Upper lobe of right lung (tissue), 1 donor: ENCODE data around the gene PIP4K2A. TPM values are rescaled to one million over a fixed set of nuclear protein-coding genes. Genes with fewer than 3 reads are reported as not detected.

Experiments used
- ATAC-seq: fragments of 200-7000 bp; cut with Tn5 transposase; one replicate; pipeline ENCODE4 v1.9.1; 2020; ENCODE audit warnings: mild to moderate bottlenecking, moderate library complexity
- DNase-seq: peaks from one replicate; pipeline ENCODE4 v3.0.0-alpha.2; 2020
- H3K27ac ChIP-seq: fragments of 200-600 bp; one replicate; pipeline ENCODE4 v1.8.0; 2022
- H3K27me3 ChIP-seq: fragments of 200-600 bp; one replicate; pipeline ENCODE4 v1.8.0; 2022; ENCODE audit warnings: mild to moderate bottlenecking
- H3K36me3 ChIP-seq: fragments of 200-600 bp; one replicate; pipeline ENCODE4 v1.8.0; 2022
- H3K4me1 ChIP-seq: fragments of 200-600 bp; one replicate; pipeline ENCODE4 v1.8.0; 2022
- H3K4me3 ChIP-seq: fragments of 200-600 bp; one replicate; pipeline ENCODE4 v1.8.0; 2022; ENCODE audit warnings: mild to moderate bottlenecking
- H3K9me3 ChIP-seq: fragments of 200-600 bp; one replicate; pipeline ENCODE4 v1.8.0; 2022
- intact Hi-C: fragments of 100-400 bp; cut with DNase I; formaldehyde crosslinking; loops from one replicate; pipeline ENCODE4 v1.11.0; 2022
- total RNA-seq: library from RNA; stranded (reverse); fragmentation: NEBNext Ultra II Directional; extraction: Animal tissue kit (Norgen Biotek cat#: 25700); gene quantifications from one replicate; pipeline ENCODE4 v1.2.1, GENCODE V29; 2021
- TF ChIP-seq, protein P1 (sequence below): fragments of 200-600 bp; IDR thresholded peaks from one replicate; pipeline ENCODE4 v1.8.0; 2022; ENCODE audit warnings: antibody characterized with exemption
- donor health status: DM: no; HTN: yes; CAD: no; lungs with severe emphysema.

The PIP4K2A gene
- total RNA-seq, 1 donor from 2014 or later: 61.2 TPM

DNA sequence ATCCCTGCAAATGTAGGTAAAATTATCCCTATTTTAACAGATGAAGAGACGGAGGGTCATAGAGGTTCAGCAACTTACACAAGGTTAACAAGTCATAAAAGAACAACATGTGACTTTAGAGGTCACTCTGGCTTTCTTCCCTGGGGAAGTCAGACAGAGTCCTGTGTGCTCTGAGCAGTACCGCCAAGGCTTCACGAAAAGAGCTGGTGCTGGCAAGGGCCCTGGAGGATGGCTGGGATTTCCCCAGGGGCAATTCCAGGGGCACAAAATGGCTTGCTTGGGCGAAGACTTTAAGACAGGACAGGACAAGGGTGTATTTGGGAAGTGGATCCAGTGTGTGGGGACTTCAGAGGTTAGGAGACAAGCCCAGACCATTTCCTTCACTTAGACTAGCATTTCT lies 144.1 kb downstream of the PIP4K2A start:
- TF ChIP-seq, protein P1, sequence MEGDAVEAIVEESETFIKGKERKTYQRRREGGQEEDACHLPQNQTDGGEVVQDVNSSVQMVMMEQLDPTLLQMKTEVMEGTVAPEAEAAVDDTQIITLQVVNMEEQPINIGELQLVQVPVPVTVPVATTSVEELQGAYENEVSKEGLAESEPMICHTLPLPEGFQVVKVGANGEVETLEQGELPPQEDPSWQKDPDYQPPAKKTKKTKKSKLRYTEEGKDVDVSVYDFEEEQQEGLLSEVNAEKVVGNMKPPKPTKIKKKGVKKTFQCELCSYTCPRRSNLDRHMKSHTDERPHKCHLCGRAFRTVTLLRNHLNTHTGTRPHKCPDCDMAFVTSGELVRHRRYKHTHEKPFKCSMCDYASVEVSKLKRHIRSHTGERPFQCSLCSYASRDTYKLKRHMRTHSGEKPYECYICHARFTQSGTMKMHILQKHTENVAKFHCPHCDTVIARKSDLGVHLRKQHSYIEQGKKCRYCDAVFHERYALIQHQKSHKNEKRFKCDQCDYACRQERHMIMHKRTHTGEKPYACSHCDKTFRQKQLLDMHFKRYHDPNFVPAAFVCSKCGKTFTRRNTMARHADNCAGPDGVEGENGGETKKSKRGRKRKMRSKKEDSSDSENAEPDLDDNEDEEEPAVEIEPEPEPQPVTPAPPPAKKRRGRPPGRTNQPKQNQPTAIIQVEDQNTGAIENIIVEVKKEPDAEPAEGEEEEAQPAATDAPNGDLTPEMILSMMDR: no peak
- Histone ChIP-seq H3K4me3 (no peak overlapping the region), H3K27me3 (no peaks in the 10 kb centered on the region), H3K27ac (no peak overlapping the region), H3K36me3 (peaks cover 38% of the 10 kb centered on the region), H3K4me1 (no peaks in the 10 kb centered on the region), H3K9me3 (no peaks in the 10 kb centered on the region)
- intact Hi-C loops: no loop called here
- ATAC-seq: no peak
- no peak for DNase-seq

- no peaks in the 10 kb centered on the region for H3K27me3 ChIP-seq
- H3K9me3 ChIP-seq: no peaks in the 10 kb centered on the region
- DNase-seq (no peak), ATAC-seq (no peak)
- H3K4me1 ChIP-seq: no peaks in the 10 kb centered on the region
- H3K36me3 ChIP-seq: peaks cover 38% of the 10 kb centered on the region
- no peak overlapping the region for H3K4me3 ChIP-seq
- TF ChIP-seq, protein P1: no peak
- H3K27ac ChIP-seq: no peak overlapping the region
- intact Hi-C loops: no loop called here
Measured at GRCh38 chr10:22568928-22569327, 145.4 kb downstream of the PIP4K2A start.

GRCh38 chr10:22564060-22564459 lies 150.3 kb downstream of the PIP4K2A start:
- Histone ChIP-seq H3K27me3 (no peaks in the 10 kb centered on the region), H3K4me1 (no peaks in the 10 kb centered on the region), H3K9me3 (no peaks in the 10 kb centered on the region), H3K4me3 (no peak overlapping the region), H3K36me3 (peaks cover 30% of the 10 kb centered on the region), H3K27ac (no peak overlapping the region)
- TF ChIP-seq, protein P1: no peak
- intact Hi-C loops: no loop called here
- DNase-seq (no peak), ATAC-seq (no peak)

DNA sequence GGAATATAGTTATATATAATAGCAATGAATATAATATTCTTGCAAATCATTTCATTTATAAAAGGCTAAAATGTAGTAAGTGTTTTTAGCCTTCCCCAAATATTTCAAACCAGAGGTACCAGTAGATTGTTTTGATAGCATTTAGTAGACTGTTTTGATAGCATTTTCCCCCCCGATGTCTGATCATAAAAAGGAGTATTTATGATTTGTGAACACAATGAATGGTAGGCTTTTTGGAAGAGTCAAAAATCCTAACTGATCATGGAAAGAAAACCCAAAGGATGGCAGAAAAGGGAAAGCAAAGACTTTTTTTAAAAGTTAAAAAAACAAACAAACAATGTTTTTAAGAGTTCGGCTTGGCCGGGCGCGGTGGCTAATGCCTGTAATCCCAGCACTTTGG lies 152.5 kb downstream of the PIP4K2A start:
- ATAC-seq (no peak), DNase-seq (no peak)
- intact Hi-C loops: no loop called here
- TF ChIP-seq, protein P1: no peak
- no peaks in the 10 kb centered on the region for H3K4me1 ChIP-seq
- H3K4me3 ChIP-seq: no peak overlapping the region
- peaks cover 12% of the 10 kb centered on the region for H3K36me3 ChIP-seq
- H3K27ac ChIP-seq: no peak overlapping the region
- H3K9me3 ChIP-seq: no peaks in the 10 kb centered on the region
- H3K27me3 ChIP-seq: no peaks in the 10 kb centered on the region

GRCh38 chr10:22560913-22561239 lies 153.5 kb downstream of the PIP4K2A start:
- TF ChIP-seq, protein P1: no peak
- Histone ChIP-seq H3K4me3 (no peak overlapping the region), H3K9me3 (no peaks in the 10 kb centered on the region), H3K4me1 (no peaks in the 10 kb centered on the region), H3K36me3 (peaks cover 7% of the 10 kb centered on the region), H3K27ac (no peak overlapping the region), H3K27me3 (no peaks in the 10 kb centered on the region)
- intact Hi-C loops: no loop called here
- no peak for ATAC-seq
- no peak for DNase-seq
